ENCODE data around the gene INTS12. TPM values are rescaled to one million over a fixed set of nuclear protein-coding genes. Genes with fewer than 3 reads are reported as not detected.

The INTS12 gene
- total and polyA plus RNA-seq, 2 experiments from 2014 or later, result 12.6 to 15.3 TPM

DNA sequence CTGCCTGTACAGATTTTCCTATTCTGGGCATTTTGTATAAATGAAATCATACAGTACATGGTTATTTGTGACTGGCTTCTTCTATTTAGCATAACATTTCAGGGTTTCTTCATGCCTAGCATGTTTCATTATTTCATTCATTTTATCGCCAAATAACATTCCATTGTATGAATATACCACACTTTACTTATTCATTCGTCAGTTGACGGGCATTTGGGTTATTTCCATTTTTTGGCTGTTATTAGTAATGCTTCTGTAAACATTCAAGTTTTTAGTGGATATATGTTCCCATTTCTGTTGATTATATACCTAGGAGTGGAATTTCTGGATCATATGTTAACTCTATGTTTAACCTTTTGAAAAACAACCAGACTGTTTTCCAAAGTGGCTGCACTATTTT, 47.5 kb downstream of the INTS12 start (continued):
- no peak for TF ChIP-seq ETS1 (IDR thresholded peaks at IDR 0.05)
- no peak for TF ChIP-seq STAT1 (IDR thresholded peaks at IDR 0.05; ENCODE audit: unreplicated experiment)
- TF ChIP-seq, protein P1, sequence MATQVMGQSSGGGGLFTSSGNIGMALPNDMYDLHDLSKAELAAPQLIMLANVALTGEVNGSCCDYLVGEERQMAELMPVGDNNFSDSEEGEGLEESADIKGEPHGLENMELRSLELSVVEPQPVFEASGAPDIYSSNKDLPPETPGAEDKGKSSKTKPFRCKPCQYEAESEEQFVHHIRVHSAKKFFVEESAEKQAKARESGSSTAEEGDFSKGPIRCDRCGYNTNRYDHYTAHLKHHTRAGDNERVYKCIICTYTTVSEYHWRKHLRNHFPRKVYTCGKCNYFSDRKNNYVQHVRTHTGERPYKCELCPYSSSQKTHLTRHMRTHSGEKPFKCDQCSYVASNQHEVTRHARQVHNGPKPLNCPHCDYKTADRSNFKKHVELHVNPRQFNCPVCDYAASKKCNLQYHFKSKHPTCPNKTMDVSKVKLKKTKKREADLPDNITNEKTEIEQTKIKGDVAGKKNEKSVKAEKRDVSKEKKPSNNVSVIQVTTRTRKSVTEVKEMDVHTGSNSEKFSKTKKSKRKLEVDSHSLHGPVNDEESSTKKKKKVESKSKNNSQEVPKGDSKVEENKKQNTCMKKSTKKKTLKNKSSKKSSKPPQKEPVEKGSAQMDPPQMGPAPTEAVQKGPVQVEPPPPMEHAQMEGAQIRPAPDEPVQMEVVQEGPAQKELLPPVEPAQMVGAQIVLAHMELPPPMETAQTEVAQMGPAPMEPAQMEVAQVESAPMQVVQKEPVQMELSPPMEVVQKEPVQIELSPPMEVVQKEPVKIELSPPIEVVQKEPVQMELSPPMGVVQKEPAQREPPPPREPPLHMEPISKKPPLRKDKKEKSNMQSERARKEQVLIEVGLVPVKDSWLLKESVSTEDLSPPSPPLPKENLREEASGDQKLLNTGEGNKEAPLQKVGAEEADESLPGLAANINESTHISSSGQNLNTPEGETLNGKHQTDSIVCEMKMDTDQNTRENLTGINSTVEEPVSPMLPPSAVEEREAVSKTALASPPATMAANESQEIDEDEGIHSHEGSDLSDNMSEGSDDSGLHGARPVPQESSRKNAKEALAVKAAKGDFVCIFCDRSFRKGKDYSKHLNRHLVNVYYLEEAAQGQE (IDR thresholded peaks at IDR 0.05; ENCODE audit: unreplicated experiment), result no peak
- no peak for TF ChIP-seq ZNF331 (CRISPR knock-in tag; IDR thresholded peaks at IDR 0.05; ENCODE audit: low read depth)
- no peak for TF ChIP-seq ZNF114 (CRISPR knock-in tag; IDR thresholded peaks at IDR 0.05)
- no peak for TF ChIP-seq EZH2 (IDR thresholded peaks at IDR 0.05; ENCODE audit: low read depth, unreplicated experiment)
- no peak for TF ChIP-seq EZH2phosphoT487 (IDR thresholded peaks at IDR 0.05; ENCODE audit: unreplicated experiment)
- no peak for TF ChIP-seq NANOG (IDR thresholded peaks at IDR 0.05; ENCODE audit: borderline replicate concordance)
- TF ChIP-seq CREB1 (CRISPR knock-in tag; IDR thresholded peaks at IDR 0.05; ENCODE audit: low read depth), result no peak
- no peak for TF ChIP-seq POLR2AphosphoS5 (IDR thresholded peaks at IDR 0.05; ENCODE audit: low read depth)
- TF ChIP-seq CTCF (conservative IDR thresholded peaks at IDR 0.05; ENCODE audit: low read depth in 2 of 2), result no peak
- TF ChIP-seq JUNB (IDR thresholded peaks at IDR 0.05; ENCODE audit: unreplicated experiment), result no peak

- Histone ChIP-seq H3K36me3 (ENCODE audit: insufficient read depth) (no peaks in the 10 kb centered on the region), H3K4me3 (no peak overlapping the region), H3K4me2 (no peak overlapping the region), H3K27ac (ENCODE audit: low read depth) (no peak overlapping the region), H3K79me2 (replicated peaks; ENCODE audit: insufficient read depth) (no peaks in the 10 kb centered on the region), H3F3A (replicated peaks; ENCODE audit: low read depth) (no peaks in the 10 kb centered on the region), H2AFZ (peak overlapping the region; percentile 23; the same call in 1 of the 2 replicates), H3K27me3 (ENCODE audit: insufficient read depth) (no peaks in the 10 kb centered on the region), H4K20me1 (replicated peaks; ENCODE audit: insufficient read depth) (no peaks in the 10 kb centered on the region), H3K9me2 (ENCODE audit: insufficient read depth) (no peaks in the 10 kb centered on the region), H3K4me1 (ENCODE audit: insufficient read depth) (no peaks in the 10 kb centered on the region)
- Mint-ChIP-seq H3K4me3 (no peak overlapping the region), H3K27ac (no peak overlapping the region), H3K36me3 (ENCODE audit: low read depth) (no peaks in the 10 kb centered on the region), H3K9me3 (no peaks in the 10 kb centered on the region), H3K27me3 (ENCODE audit: insufficient read depth, low read depth, poor library complexity) (peaks cover 2% of the 10 kb centered on the region), H3K4me1 (no peaks in the 10 kb centered on the region)
- DNase-seq (ENCODE audit: low spot score) (no peak), ATAC-seq (no peak; the same call in 2 of the 3 replicates)
- no peak for TF ChIP-seq ZNF462 (CRISPR knock-in tag; IDR thresholded peaks at IDR 0.05)
- no peak for TF ChIP-seq JUNB (IDR thresholded peaks at IDR 0.05; ENCODE audit: unreplicated experiment)
Measured at GRCh38 chr4:105659190-105659589, 49.3 kb downstream of the INTS12 start.

All from GM23338 (cell line).